NCI-H1105 treated with DMSO at 0.1 percent for 48 hours (cell line): ENCODE data around the gene BBS12.

Source experiments
- DNase-seq: peaks from one replicate; lab custom pipeline; 2025; lab: John Stamatoyannopoulos, UW

The BBS12 gene

GRCh38 chr4:122715221-122715620 is 17.3 kb upstream of the BBS12 start:
- no peak for DNase-seq

- peak; percentile 27 for DNase-seq
These were observed 15.6 kb upstream of the BBS12 start for GRCh38 chr4:122716825-122717448.

GRCh38 chr4:122718281-122718680 is 14.2 kb upstream of the BBS12 start:
- no peak for DNase-seq

- no peak for DNase-seq
These were observed 10.2 kb upstream of the BBS12 start for GRCh38 chr4:122722256-122722655.

GRCh38 chr4:122728856-122729255 is 3.6 kb upstream of the BBS12 start:
- no peak for DNase-seq

GRCh38 chr4:122731676-122732075 is 828 bp upstream of the BBS12 start:
- DNase-seq, result no peak

- DNase-seq, result no peak
These were observed 1.2 kb downstream of the BBS12 start for GRCh38 chr4:122733787-122734120.

- no peak for DNase-seq
These were observed 6.7 kb downstream of the BBS12 start for GRCh38 chr4:122739174-122739573.

GRCh38 chr4:122742933-122743829 is 10.7 kb downstream of the BBS12 start:
- no peak for DNase-seq

GRCh38 chr4:122744229-122744628 is 11.7 kb downstream of the BBS12 start:
- DNase-seq, result no peak

GRCh38 chr4:122746485-122746965 is 14.0 kb downstream of the BBS12 start:
- no peak for DNase-seq

- no peak for DNase-seq
These were observed 14.6 kb downstream of the BBS12 start for GRCh38 chr4:122747068-122747467.

GRCh38 chr4:122747883-122748282 is 15.4 kb downstream of the BBS12 start:
- DNase-seq, result no peak

GRCh38 chr4:122749704-122750454 is 17.4 kb downstream of the BBS12 start:
- DNase-seq, result no peak

- no peak for DNase-seq
These were observed 23.2 kb downstream of the BBS12 start for GRCh38 chr4:122755675-122756074.

GRCh38 chr4:122758033-122758432 is 25.5 kb downstream of the BBS12 start:
- peak; percentile 13 for DNase-seq

GRCh38 chr4:122759639-122760310 is 27.3 kb downstream of the BBS12 start:
- no peak for DNase-seq

- no peak for DNase-seq
These were observed 30.0 kb downstream of the BBS12 start for GRCh38 chr4:122762520-122762919.

GRCh38 chr4:122762966-122763716 is 30.6 kb downstream of the BBS12 start:
- no peak for DNase-seq

GRCh38 chr4:122764071-122764820 is 31.7 kb downstream of the BBS12 start:
- no peak for DNase-seq

GRCh38 chr4:122764821-122765215 is 32.3 kb downstream of the BBS12 start:
- DNase-seq, result no peak
